Esophagus muscularis mucosa (tissue), 4 donors: Measurements from ENCODE around the gene UPF2.

Experiments used
- CTCF ChIP-seq, 3 experiments: fragments of 200-600 bp in 2 of 3; fragments of 450-650 bp in 1 of 3; sonication (generic) in 2 of 3; IDR thresholded peaks; one replicate each; pipeline ENCODE4 v1.5.1; 2017 to 2019; ENCODE audit warnings: antibody characterized with exemption in 3 of 3, mild to moderate bottlenecking in 2 of 3, moderate library complexity in 1 of 3
- EP300 ChIP-seq: sonication (generic); formaldehyde crosslinking; IDR thresholded peaks from one replicate; pipeline ENCODE4 v1.6.1; 2017; ENCODE audit warnings: antibody characterized with exemption
- POLR2A ChIP-seq: fragments of 450-650 bp; IDR thresholded peaks from one replicate; pipeline ENCODE4 v1.6.1; 2017; ENCODE audit warnings: antibody characterized with exemption, moderate library complexity, mild to moderate bottlenecking, low read depth
- POLR2AphosphoS5 ChIP-seq, 2 donors: sonication (generic); formaldehyde crosslinking; IDR thresholded peaks; one replicate each; pipeline ENCODE4 v1.6.1; 2017; ENCODE audit warnings: antibody characterized with exemption in 2 of 2

GRCh38 chr10:11875494-11876281, 166.9 kb downstream of the UPF2 start:
- no peak for TF ChIP-seq CTCF (IDR thresholded peaks at IDR 0.05)
- TF ChIP-seq POLR2A, result no peak
- TF ChIP-seq POLR2AphosphoS5 (IDR thresholded peaks at IDR 0.05), result peak in 1 of 2 donors; percentile 42
- no peak for TF ChIP-seq EP300
